H1 (cell line): ENCODE measurements around the gene RAD51B. TPM values are rescaled to one million over a fixed set of nuclear protein-coding genes. Genes with fewer than 3 reads are reported as not detected.

ENCODE experiments used
- CTCF ChIP-seq, 3 experiments: IDR thresholded peaks; 1 replicate in 2 of 3; 2 replicates in 1 of 3; pipeline versions ENCODE4 v1.5.1 to v1.6.1; 2011; ENCODE audit warnings: low read length in 3 of 3, mild to moderate bottlenecking in 3 of 3, inconsistent platforms in 2 of 3, low read depth in 1 of 3, moderate library complexity in 1 of 3; ENCODE audit not compliant: insufficient read depth in 1 of 3; ENCODE audit errors: control extremely low read depth in 1 of 3
- RFX5 ChIP-seq: IDR thresholded peaks from 2 replicates; pipeline ENCODE4 v1.6.1; 2011; ENCODE audit warnings: low read depth, low read length, improper control_type of control experiment, borderline replicate concordance
- SIRT6 ChIP-seq: IDR thresholded peaks from one replicate; pipeline ENCODE4 v1.7.1; 2012; ENCODE audit warnings: low read length, inconsistent platforms
- polyA plus RNA-seq, 7 experiments: library from polyadenylated mRNA; depleted of rRNA in 3 of 7; stranded (reverse) in 5 of 7; unstranded in 2 of 7; fragments of >200 nt in 5 of 7; fragments of 200-250 nt in 2 of 7; gene quantifications; 1 replicate in 5 of 7; 2 replicates in 1 of 7; 4 replicates in 1 of 7; pipeline versions ENCODE4 v1.2.1 to v1.2.3, GENCODE V29; 2011 to 2013; ENCODE audit warnings: missing spikeins in 2 of 7, mixed read lengths in 2 of 7
- total RNA-seq: library from RNA; stranded (reverse); fragmentation: NEBNext Ultra II Directional; extraction: Animal tissue kit (Norgen Biotek cat#: 25700); gene quantifications from 2 replicates; pipeline ENCODE4 v1.2.1, GENCODE V29; 2021

Gene RAD51B
- total and polyA plus RNA-seq, 2 of the 8 experiments (the other 6 are each of a cell fraction or from before 2014, with no cell fraction given): 3.9 to 14.9 TPM

- TF ChIP-seq CTCF (IDR thresholded peaks at IDR 0.05; ENCODE audit: control extremely low read depth in 1 of 3, insufficient read depth in 1 of 3, low read depth in 1 of 3, low read length in 3 of 3) (no peak), SIRT6 (no peak), RFX5 (no peak)
Measured at GRCh38 chr14:68470361-68470760, 650.8 kb downstream of the RAD51B start (continued).
